Activated T-helper 17 cell treated with anti-CD3 and anti-CD28 coated beads, Interleukin-2, amount 50 U/mL, for 72 hours (primary cell): ENCODE results near the gene MLYCD. TPM values are rescaled to one million over a fixed set of nuclear protein-coding genes. Genes with fewer than 3 reads are reported as not detected.

ENCODE experiments used
- ATAC-seq: fragments of 150-1000 bp; cut with Tn5 transposase; replicated peaks from 2 replicates; pipeline ENCODE4 v1.10.0; 2021; ENCODE audit warnings: mild to moderate bottlenecking, moderate library complexity
- H3K27ac Mint-ChIP-seq: one replicate; pipeline ENCODE4 v1.8.0; 2022; ENCODE audit warnings: mixed read lengths
- H3K27me3 Mint-ChIP-seq: one replicate; pipeline ENCODE4 v1.8.0; 2022; ENCODE audit warnings: mixed read lengths
- H3K36me3 Mint-ChIP-seq: one replicate; pipeline ENCODE4 v1.8.0; 2022; ENCODE audit warnings: low read depth, mild to moderate bottlenecking, mixed read lengths
- H3K4me1 Mint-ChIP-seq: one replicate; pipeline ENCODE4 v1.8.0; 2022; ENCODE audit warnings: mixed read lengths
- H3K4me3 Mint-ChIP-seq: one replicate; pipeline ENCODE4 v1.8.0; 2022; ENCODE audit warnings: mild to moderate bottlenecking, mixed read lengths
- H3K9me3 Mint-ChIP-seq: one replicate; pipeline ENCODE4 v1.8.0; 2022; ENCODE audit warnings: mixed read lengths
- total RNA-seq, 2 donors: library from RNA; stranded (reverse); gene quantifications; one replicate each; pipeline ENCODE4 v1.2.3, GENCODE V29; 2022

MLYCD gene
- total RNA-seq, 2 donors from 2014 or later: 2.7 to 4.3 TPM

DNA sequence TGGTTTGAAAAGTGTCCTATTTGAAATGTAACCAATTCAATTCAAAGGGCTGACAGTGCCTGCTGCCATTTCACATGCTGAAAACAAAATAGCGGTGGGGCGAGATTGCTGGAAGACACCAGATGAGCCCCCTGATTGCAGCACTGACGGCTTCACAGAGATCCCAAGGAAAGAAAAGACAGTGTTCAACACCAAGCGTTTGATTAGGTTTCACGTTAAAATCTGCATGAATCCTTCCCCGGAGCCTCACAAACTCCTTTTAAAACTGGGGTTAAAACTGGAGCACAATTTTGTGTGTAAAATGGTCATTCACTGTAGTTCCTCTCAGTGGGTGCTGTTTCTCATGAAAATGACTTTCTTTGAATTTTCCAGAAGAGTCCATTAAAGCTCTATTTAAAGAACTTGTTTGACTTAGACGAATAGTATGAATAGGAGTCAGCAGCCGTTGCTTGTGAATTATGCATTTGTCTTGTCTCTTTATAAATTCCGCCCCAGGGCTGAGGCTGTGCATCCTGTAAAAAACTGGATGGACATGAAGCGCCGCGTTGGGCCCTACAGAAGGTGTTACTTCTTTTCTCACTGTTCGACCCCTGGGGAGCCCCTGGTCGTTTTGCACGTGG lies 8.8 kb downstream of the MLYCD start:
- peaks cover 2% of the 10 kb centered on the region for H3K4me1 Mint-ChIP-seq
- no peaks in the 10 kb centered on the region for H3K27me3 Mint-ChIP-seq
- peaks cover 63% of the 10 kb centered on the region for H3K36me3 Mint-ChIP-seq
- H3K9me3 Mint-ChIP-seq: no peaks in the 10 kb centered on the region
- H3K4me3 Mint-ChIP-seq: no peak overlapping the region
- no peak overlapping the region for H3K27ac Mint-ChIP-seq
- no peak for ATAC-seq

- Mint-ChIP-seq H3K27me3 (no peaks in the 10 kb centered on the region), H3K4me1 (no peaks in the 10 kb centered on the region), H3K27ac (no peak overlapping the region), H3K36me3 (peaks cover 73% of the 10 kb centered on the region), H3K4me3 (no peak overlapping the region), H3K9me3 (no peaks in the 10 kb centered on the region)
- ATAC-seq: no peak
These were observed 9.9 kb downstream of the MLYCD start for GRCh38 chr16:83908798-83909197.

GRCh38 chr16:83911290-83911689 lies 12.4 kb downstream of the MLYCD start:
- Mint-ChIP-seq H3K36me3 (peaks cover 89% of the 10 kb centered on the region), H3K27ac (no peak overlapping the region), H3K4me3 (no peak overlapping the region), H3K9me3 (no peaks in the 10 kb centered on the region), H3K4me1 (peaks cover 5% of the 10 kb centered on the region), H3K27me3 (no peaks in the 10 kb centered on the region)
- ATAC-seq: no peak

DNA sequence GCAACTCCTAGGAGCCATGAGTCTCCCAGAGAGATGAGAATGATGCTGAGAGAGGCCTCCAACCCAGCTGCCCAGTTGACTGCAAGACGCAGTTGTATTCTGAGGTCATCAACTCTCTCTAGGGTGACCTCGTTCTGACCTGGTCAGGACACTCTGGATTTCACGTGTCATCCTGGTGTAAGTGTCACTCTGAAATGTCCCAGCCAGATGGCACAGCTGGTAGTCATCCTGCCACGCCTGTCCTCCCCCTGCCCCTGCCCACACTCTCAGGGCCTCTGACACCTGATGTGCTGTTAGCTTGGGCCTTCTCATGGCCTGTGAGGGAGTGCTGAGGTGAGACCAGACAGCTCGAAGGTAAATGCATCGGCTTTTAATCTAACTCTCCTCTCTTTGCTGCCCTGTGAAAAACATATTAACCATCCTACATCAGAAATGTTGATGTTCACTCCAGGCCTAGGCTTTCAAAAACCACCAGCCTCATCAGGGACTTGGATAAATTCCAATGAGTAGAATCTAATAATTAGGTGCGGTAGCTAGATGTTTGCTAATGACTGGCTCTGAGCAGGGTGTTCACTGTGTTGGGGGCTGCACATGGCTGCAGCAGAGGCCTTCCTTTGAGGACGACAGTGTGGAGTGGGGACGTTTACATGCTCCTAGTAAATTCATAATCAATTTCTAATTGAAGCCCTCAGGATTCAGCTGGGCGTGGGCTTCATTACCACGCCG lies 13.8 kb downstream of the MLYCD start:
- peak; percentile 51 for ATAC-seq
- Mint-ChIP-seq H3K4me1 (peaks cover 6% of the 10 kb centered on the region), H3K4me3 (no peak overlapping the region), H3K27ac (no peak overlapping the region), H3K27me3 (no peaks in the 10 kb centered on the region), H3K36me3 (peaks cover 78% of the 10 kb centered on the region), H3K9me3 (no peaks in the 10 kb centered on the region)

GRCh38 chr16:83913245-83913633 lies 14.3 kb downstream of the MLYCD start:
- Mint-ChIP-seq H3K27me3 (no peaks in the 10 kb centered on the region), H3K9me3 (no peaks in the 10 kb centered on the region), H3K4me3 (no peak overlapping the region), H3K27ac (no peak overlapping the region), H3K4me1 (peaks cover 6% of the 10 kb centered on the region), H3K36me3 (peaks cover 73% of the 10 kb centered on the region)
- no peak for ATAC-seq

DNA sequence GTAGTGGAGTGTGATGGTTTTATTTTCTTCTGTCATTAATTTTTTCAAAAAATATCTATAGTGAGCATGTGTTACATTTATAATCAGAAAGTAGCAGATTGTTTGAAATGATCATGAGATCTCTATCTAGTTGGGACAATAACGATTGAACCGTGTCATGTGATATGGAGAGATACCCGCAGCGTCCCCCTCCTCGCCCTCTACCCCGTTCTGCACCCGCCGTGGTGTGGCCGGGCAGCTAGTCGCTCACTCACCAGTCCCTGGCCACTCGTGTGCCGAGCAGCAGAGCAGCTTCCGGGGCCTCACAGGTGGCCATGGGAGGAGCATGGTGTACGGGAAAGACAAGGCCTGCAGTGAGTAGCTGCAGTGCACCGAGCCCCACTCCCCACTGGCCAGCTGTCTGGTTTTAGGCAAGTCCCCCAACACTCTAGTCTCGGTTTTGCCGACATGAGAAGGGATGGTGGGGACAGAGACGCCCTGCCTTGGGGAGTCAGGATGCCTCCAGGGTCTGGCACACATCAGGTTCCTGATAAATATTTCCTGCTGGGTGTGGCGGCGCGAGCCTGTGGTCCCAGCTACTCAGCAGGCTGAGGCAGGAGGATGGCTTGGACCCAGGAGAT lies 15.3 kb downstream of the MLYCD start:
- Mint-ChIP-seq H3K9me3 (no peaks in the 10 kb centered on the region), H3K27me3 (no peaks in the 10 kb centered on the region), H3K27ac (no peak overlapping the region), H3K4me3 (no peak overlapping the region), H3K36me3 (peaks cover 64% of the 10 kb centered on the region), H3K4me1 (peaks cover 6% of the 10 kb centered on the region)
- ATAC-seq: no peak

DNA sequence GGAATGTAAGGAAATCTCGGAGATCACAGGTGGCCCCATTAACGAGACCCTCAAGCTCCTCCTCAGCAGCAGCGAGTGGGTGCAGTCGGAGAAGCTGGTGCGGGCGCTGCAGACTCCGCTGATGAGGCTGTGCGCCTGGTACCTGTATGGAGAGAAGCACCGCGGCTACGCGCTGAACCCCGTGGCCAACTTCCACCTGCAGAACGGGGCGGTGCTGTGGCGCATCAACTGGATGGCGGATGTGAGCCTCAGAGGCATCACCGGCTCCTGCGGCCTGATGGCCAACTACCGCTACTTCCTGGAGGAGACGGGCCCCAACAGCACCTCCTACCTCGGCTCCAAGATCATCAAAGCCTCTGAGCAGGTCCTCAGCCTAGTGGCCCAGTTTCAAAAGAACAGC lies 16.2 kb downstream of the MLYCD start:
- Mint-ChIP-seq H3K9me3 (no peaks in the 10 kb centered on the region), H3K27me3 (no peaks in the 10 kb centered on the region), H3K4me1 (peaks cover 6% of the 10 kb centered on the region), H3K27ac (no peak overlapping the region), H3K4me3 (no peak overlapping the region), H3K36me3 (peaks cover 55% of the 10 kb centered on the region)
- no peak for ATAC-seq

GRCh38 chr16:83915491-83915890 lies 16.6 kb downstream of the MLYCD start:
- no peak for ATAC-seq
- Mint-ChIP-seq H3K9me3 (no peaks in the 10 kb centered on the region), H3K36me3 (peaks cover 51% of the 10 kb centered on the region), H3K4me1 (peaks cover 6% of the 10 kb centered on the region), H3K4me3 (no peak overlapping the region), H3K27ac (no peak overlapping the region), H3K27me3 (no peaks in the 10 kb centered on the region)

GRCh38 chr16:83917152-83918120 lies 18.5 kb downstream of the MLYCD start:
- ATAC-seq: no peak
- H3K27ac Mint-ChIP-seq: no peak overlapping the region
- H3K4me1 Mint-ChIP-seq: peaks cover 6% of the 10 kb centered on the region
- H3K27me3 Mint-ChIP-seq: no peaks in the 10 kb centered on the region
- H3K9me3 Mint-ChIP-seq: no peaks in the 10 kb centered on the region
- H3K36me3 Mint-ChIP-seq: peaks cover 31% of the 10 kb centered on the region
- no peak overlapping the region for H3K4me3 Mint-ChIP-seq

DNA sequence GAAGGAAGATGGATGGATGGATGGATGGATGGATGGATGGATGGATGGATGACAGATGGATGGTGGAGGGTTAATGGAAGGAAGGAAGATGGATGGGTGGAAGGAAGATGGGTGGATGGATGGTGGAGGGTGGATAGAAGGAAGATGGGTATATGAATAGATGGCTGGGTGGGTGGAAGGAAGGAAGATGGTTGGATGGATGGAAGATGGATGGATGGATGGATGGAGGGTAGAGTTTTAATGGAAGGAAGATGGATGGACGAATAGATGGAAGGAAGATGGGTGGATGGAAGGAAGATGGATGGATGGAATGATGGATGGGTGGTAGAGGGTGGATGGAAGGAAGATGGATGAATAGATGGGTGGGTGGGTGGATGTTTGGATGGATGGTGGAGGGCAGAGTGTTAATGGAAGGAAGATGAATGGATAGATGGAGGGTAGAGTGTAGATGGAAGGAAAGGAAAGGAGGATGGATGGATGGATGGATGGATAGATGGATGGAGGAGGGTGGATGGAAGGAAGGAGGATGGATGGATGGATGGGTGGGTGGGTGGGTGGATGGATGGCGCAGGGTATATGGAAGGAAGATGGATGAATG lies 22.1 kb downstream of the MLYCD start:
- Mint-ChIP-seq H3K27ac (no peak overlapping the region), H3K4me3 (no peak overlapping the region), H3K27me3 (no peaks in the 10 kb centered on the region), H3K36me3 (peaks cover 4% of the 10 kb centered on the region), H3K4me1 (peaks cover 4% of the 10 kb centered on the region), H3K9me3 (no peaks in the 10 kb centered on the region)
- no peak for ATAC-seq

DNA sequence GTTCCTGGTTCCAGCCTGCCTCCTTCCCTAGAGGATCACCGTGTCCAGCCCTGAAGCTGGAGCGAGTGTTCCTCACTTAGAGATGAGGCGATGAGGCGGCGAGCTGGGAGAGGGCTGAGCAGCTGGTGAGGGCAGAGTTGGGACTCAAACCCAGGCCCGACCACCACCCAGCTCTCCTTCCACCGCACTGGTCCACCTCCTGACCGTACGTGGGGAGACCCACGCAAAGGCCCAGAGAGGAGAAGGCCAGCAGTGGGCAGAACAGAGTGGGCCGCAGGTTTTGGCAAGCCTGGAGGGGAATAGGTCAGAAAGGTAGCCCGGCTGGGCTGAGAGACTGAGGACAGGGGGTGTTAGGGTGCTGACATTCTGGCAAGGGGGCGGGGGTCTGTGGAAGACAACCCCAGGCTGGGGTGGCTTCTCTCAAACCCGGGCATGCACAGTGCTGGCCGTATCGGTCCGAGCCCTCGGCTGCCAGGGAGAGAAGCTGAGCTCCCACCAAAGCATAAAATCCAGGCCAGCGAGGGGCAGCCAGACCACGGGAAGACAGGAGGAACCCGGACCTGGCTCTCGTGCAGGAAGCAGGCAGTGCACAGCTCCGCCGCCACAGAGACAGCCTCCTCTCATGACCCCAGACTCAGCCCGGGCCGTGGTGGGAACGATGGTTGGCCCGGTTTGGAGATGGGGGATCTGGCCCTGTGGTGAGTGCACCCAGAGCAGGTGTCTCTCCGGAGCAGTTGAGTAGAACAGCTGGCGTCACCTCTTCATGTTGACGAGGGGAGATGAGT lies 24.9 kb downstream of the MLYCD start:
- Mint-ChIP-seq H3K4me3 (no peak overlapping the region), H3K27ac (no peak overlapping the region), H3K9me3 (no peaks in the 10 kb centered on the region), H3K36me3 (no peaks in the 10 kb centered on the region), H3K4me1 (no peaks in the 10 kb centered on the region), H3K27me3 (no peaks in the 10 kb centered on the region)
- ATAC-seq: no peak

DNA sequence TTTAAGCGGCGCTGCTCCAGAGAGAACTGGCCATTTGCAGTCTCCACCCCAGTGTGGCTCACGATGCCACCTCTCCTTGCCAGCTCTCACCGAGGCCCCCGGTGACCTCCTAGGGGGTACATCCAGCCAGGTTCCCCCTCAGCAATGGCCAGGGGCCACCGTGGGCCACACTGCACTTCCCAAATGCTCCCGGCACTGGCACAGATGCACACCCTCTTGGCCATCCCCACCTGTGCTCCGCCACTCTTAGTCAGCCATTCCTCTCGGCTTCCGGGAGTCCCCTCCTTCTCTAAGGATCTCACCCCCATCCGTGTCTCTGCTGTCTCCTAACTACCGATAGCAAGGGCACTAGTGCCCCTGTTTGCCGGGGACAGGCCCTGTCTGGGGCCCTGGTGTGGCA lies 25.8 kb downstream of the MLYCD start:
- no peaks in the 10 kb centered on the region for H3K27me3 Mint-ChIP-seq
- H3K36me3 Mint-ChIP-seq: no peaks in the 10 kb centered on the region
- no peaks in the 10 kb centered on the region for H3K9me3 Mint-ChIP-seq
- H3K4me3 Mint-ChIP-seq: no peak overlapping the region
- no peak for ATAC-seq
- no peaks in the 10 kb centered on the region for H3K4me1 Mint-ChIP-seq
- no peak overlapping the region for H3K27ac Mint-ChIP-seq

GRCh38 chr16:83925095-83925905 lies 26.4 kb downstream of the MLYCD start:
- H3K4me3 Mint-ChIP-seq: no peak overlapping the region
- no peak overlapping the region for H3K27ac Mint-ChIP-seq
- no peaks in the 10 kb centered on the region for H3K27me3 Mint-ChIP-seq
- H3K36me3 Mint-ChIP-seq: no peaks in the 10 kb centered on the region
- ATAC-seq: no peak
- no peaks in the 10 kb centered on the region for H3K9me3 Mint-ChIP-seq
- no peaks in the 10 kb centered on the region for H3K4me1 Mint-ChIP-seq
